Omental fat pad (tissue), 4 donors: ENCODE results near the gene SLC12A8. TPM values are rescaled to one million over a fixed set of nuclear protein-coding genes. Genes with fewer than 3 reads are reported as not detected.

Source experiments
- ATAC-seq: fragments of 150-250 bp; one replicate; pipeline ENCODE4 v1.9.1; 2016; ENCODE audit warnings: mild to moderate bottlenecking, moderate library complexity; ENCODE audit not compliant: low FRiP score
- DNase-seq: peaks from one replicate; pipeline ENCODE4 v3.0.0-alpha.2; 2019; ENCODE audit warnings: low spot score
- CTCF ChIP-seq, 3 donors: fragments of 450-650 bp; IDR thresholded peaks; one replicate each; pipeline ENCODE4 v1.5.1; 2016 to 2017; ENCODE audit warnings: antibody characterized with exemption in 3 of 3, mild to moderate bottlenecking in 3 of 3, moderate library complexity in 2 of 3
- total RNA-seq, 4 donors: library from RNA; depleted of rRNA; stranded (reverse); fragments of >200 nt; gene quantifications; one replicate each; pipeline ENCODE4 v1.1.0, GENCODE V29; 2016

The SLC12A8 gene
- 10 to 100 TPM in 1 of 4 donors, 1 to 10 TPM in 2, not detected in 1; 2.6 to 65.3 (median 8.7) TPM for total RNA-seq

GRCh38 chr3:125212509-125213363 lies at the start of gene SLC12A8:
Gene SLC12A8 (minus strand): TSS chr3:125212748. CDS start chr3:125211349, 1,399 bp downstream.
- TF ChIP-seq CTCF (IDR thresholded peaks at IDR 0.05): no peak
- DNase-seq (no peak), ATAC-seq (peak; percentile 47)

- no peak for DNase-seq
Observed at GRCh38 chr3:125262161-125262560, 49.6 kb upstream of the SLC12A8 start.

GRCh38 chr3:125261031-125261430 lies 48.5 kb upstream of the SLC12A8 start:
- TF ChIP-seq CTCF (IDR thresholded peaks at IDR 0.05): no peak
- ATAC-seq (no peak), DNase-seq (no peak)

More at GRCh38 chr3:125262161-125262560, 49.6 kb upstream of the SLC12A8 start:
- TF ChIP-seq CTCF (IDR thresholded peaks at IDR 0.05): no peak
- ATAC-seq: peak; percentile 19

GRCh38 chr3:125260158-125260557 lies 47.6 kb upstream of the SLC12A8 start:
- TF ChIP-seq CTCF (IDR thresholded peaks at IDR 0.05): no peak
- DNase-seq (no peak), ATAC-seq (no peak)

- ATAC-seq: no peak
- no peak for DNase-seq
- TF ChIP-seq CTCF (IDR thresholded peaks at IDR 0.05): no peak
Observed at GRCh38 chr3:125257536-125257935, 45.0 kb upstream of the SLC12A8 start.

- ATAC-seq: no peak
- TF ChIP-seq CTCF (IDR thresholded peaks at IDR 0.05): no peak
- DNase-seq: no peak
Observed at GRCh38 chr3:125256675-125257074, 44.1 kb upstream of the SLC12A8 start.

GRCh38 chr3:125250973-125251372 lies 38.4 kb upstream of the SLC12A8 start:
- no peak for TF ChIP-seq CTCF (IDR thresholded peaks at IDR 0.05)
- DNase-seq (no peak), ATAC-seq (no peak)
